Testis (tissue), 2 donors: ENCODE results near the gene PHF21A.

Experiments
- POLR2A ChIP-seq: fragments of 450-650 bp; IDR thresholded peaks from one replicate; pipeline ENCODE4 v1.6.1; 2017; ENCODE audit warnings: antibody characterized with exemption, mild to moderate bottlenecking, moderate library complexity
- TF ChIP-seq, protein P1 (sequence below), 3 experiments: fragments of 450-650 bp in 2 of 3; fragments of 200-600 bp in 1 of 3; sonication (generic) in 1 of 3; IDR thresholded peaks; one replicate each; pipeline ENCODE4 v1.5.1; 2016 to 2019; ENCODE audit warnings: antibody characterized with exemption in 3 of 3, mild to moderate bottlenecking in 2 of 3, moderate library complexity in 1 of 3

- TF ChIP-seq, protein P1, sequence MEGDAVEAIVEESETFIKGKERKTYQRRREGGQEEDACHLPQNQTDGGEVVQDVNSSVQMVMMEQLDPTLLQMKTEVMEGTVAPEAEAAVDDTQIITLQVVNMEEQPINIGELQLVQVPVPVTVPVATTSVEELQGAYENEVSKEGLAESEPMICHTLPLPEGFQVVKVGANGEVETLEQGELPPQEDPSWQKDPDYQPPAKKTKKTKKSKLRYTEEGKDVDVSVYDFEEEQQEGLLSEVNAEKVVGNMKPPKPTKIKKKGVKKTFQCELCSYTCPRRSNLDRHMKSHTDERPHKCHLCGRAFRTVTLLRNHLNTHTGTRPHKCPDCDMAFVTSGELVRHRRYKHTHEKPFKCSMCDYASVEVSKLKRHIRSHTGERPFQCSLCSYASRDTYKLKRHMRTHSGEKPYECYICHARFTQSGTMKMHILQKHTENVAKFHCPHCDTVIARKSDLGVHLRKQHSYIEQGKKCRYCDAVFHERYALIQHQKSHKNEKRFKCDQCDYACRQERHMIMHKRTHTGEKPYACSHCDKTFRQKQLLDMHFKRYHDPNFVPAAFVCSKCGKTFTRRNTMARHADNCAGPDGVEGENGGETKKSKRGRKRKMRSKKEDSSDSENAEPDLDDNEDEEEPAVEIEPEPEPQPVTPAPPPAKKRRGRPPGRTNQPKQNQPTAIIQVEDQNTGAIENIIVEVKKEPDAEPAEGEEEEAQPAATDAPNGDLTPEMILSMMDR (IDR thresholded peaks at IDR 0.05), result no peak
- TF ChIP-seq POLR2A, result no peak
Measured at GRCh38 chr11:45967506-45967905, 153.7 kb downstream of the PHF21A start.
